NCI-H187 (cell line): ENCODE measurements around the gene NUP85.
"Not testable (repeated sequence)": the region's sequence is repeated elsewhere in the genome, so short reads cannot be mapped to it uniquely, and the experiment has no call there.

Experiments
- DNase-seq, 2 experiments: peaks; one replicate each; lab custom pipeline; 2025; lab: John Stamatoyannopoulos, UW

Gene NUP85, protein sequence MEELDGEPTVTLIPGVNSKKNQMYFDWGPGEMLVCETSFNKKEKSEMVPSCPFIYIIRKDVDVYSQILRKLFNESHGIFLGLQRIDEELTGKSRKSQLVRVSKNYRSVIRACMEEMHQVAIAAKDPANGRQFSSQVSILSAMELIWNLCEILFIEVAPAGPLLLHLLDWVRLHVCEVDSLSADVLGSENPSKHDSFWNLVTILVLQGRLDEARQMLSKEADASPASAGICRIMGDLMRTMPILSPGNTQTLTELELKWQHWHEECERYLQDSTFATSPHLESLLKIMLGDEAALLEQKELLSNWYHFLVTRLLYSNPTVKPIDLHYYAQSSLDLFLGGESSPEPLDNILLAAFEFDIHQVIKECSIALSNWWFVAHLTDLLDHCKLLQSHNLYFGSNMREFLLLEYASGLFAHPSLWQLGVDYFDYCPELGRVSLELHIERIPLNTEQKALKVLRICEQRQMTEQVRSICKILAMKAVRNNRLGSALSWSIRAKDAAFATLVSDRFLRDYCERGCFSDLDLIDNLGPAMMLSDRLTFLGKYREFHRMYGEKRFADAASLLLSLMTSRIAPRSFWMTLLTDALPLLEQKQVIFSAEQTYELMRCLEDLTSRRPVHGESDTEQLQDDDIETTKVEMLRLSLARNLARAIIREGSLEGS

DNA sequence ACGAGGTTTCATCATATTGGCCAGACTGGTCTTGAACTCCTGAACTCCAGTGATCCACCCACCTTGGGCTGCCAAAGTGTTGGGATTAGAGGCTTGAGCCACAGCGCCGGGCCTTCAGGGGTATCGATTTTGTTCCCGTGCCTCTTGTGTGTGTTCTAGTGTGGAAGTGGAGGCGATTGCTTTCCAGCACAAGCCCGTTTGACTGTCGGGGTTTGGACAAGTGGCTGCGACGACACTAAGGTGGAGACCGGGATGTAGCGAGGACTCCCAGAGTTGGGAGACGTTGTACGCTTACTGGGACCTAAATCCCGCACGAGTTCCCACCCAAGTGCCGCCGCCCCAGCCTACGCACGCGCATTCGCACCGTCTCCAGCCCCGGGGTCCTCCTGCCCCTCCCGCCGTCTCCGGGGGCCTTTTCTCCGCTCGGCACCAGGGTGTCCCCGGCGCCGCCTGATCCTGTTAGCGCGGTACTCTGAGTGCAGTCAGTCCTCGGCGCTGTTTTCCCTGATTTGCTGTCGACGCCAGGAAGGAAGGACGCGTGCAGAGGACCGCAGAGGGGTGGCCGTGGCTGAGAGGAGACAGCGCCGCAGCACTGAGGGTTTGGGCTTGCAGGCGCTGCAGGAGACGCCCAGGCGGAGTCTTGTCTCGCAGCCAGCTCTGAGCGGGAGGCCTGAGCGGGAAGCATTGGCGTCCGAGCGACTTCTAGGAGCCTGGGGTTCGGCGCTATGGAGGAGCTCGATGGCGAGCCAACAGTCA, at the start of gene NUP85:
NUP85 (plus strand) TSS at position 643 of the 756 bp plus-strand sequence; CDS start at position 726, 83 bp downstream.
- peak; percentile 87 to 93 for DNase-seq

DNA sequence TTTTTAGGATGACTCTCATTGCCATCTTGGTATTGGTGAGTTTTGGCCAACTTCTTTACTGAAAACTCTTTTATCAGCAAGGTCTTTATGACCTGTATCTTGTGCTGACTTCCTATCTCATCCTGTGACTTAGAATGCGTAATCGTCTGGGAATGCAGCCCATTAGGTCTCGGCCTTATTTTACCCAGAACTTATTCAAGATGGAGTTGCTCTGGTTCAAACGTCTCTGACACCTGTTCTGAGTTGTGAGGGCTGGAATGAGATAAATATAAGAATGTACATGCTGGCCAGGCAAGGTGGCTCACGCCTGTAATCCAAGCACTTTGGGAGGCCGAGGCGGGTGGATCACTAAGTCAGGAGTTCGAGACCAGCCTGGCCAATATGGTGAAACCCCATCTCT, 47.0 kb upstream of the NUP85 start:
- not testable (repeated sequence) for DNase-seq

DNA sequence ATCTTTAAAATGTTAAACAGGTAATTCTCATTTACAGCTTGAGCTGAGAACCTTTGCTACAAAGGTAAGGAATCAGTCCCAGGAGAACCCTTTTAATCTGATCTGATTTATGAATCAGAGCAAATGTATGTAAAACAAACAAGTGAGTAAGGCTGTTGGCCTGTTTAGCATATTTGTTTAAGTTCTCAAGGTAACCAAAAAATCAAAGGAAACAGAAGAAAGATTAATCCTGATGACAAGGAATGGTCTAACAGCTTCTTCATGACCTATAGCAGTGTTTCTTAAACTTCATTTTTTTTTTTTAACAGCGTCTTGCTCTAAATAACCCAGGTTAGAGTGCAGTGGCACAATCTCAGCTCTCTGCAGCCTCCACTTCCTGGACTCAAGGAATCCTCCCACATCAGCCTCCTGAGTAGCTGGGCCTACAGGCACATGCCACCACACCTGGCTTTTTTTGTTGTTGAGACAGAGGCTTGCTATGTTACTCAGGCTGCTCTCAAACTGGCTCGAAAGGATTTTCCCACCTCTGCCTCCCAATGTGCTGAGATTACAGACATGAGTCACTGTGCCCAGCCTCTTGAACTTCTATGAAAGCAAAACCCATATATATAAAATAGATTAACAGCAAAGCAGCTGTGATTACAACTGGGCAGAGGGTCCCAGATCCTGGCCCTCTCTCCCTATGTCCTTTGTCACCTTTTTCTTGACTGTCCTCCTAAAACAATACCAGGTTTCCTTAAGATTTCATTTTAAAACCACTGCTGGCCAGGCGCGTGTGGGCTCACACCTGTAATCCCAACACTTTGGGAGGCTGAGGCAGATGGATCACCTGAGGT, 46.1 kb upstream of the NUP85 start:
- DNase-seq, result no peak

DNA sequence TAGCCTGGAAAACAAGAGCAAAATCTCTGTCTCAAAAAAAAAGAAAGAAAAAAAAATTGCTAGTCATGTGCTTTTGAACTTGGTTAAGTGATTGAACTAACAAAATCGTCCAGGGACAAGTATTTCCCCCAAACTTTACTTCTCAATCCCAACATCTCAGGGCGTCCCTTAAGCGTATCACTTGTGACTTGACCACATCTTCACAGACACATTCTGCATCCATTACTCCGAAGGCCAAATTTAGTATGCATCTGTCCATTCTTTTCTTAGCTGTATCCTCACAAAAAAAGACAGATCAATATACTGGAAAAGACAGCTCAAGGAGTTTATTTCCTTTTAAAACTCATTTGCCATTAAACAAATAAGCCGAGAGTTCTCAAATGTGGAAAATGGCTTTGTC, 45.3 kb upstream of the NUP85 start:
- DNase-seq, result no peak

DNA sequence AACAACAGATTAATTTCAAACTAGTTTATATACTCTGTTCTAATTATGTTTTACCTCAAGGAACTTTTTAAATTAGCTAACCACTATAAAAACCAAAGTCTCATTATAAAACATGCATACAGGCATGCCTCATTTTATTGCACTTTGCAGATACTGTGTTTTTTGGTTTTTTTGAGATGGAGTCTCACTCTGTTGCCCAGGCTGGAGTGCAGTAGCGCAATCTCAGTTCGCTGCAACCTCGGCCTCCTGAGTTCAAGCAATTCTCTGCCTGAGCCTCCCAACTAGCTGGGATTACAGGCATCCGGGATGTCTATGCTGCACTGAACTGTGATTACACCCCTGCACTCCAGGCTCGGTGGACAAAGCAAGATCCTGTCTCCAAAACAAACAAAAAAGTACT, 42.4 kb upstream of the NUP85 start:
- no peak for DNase-seq

DNA sequence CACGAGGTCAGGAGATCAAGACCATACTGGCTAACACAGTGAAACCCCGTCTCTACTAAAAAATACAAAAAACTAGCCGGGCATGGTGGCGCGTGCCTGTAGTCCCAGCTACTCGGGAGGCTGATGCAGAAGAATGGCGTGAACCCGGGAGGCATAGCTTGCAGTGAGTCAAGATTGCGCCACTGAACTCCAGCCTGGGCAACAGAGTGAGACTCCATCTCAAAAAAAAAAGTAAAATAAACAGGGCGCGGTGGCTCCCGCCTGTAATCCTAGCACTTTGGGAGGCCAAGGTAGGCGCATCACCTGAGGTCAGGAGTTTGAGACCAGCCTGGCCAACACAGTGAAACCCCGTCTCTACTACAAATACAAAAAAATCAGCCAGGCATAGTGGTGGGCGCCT, 40.9 kb upstream of the NUP85 start:
- DNase-seq, result not testable (repeated sequence)

DNA sequence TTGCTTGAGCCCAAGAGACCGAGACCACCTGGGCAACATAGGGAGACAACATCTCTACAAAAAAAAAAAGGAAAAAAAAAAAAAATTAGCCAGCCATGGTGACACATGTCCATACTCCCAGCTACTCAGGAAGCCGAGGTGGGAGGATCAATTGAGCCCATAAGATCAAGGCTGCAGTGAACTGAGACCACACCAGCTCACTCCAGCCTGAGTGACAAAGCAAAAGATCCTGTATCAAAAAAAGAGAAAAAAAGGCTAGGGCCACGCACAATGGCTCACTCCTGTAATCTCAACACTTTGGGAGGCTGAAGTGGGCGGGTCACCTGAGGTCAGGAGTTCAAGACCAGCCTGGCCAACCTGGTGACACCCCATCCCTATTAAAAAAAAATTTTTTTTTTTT, 36.5 kb upstream of the NUP85 start:
- DNase-seq, result no peak

DNA sequence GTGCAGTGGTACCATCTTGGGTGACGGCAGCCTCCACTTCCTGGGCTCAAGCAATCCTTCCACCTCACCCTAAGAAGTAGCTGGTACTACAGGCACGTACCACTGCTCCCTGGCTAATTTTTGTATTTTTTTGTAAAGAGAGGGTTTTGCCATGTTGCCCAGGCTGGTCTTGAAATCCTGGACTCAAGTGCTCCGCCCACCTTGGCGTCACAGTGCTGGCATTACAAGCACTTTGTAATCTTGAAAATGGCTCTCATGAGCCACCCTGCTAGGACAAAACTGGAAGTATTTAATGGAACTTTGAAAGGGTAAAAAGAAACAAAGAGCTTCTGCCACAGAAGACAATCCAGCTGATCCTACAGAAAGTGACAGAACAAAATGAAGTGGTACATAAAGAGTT, 32.0 kb upstream of the NUP85 start:
- DNase-seq, result no peak

DNA sequence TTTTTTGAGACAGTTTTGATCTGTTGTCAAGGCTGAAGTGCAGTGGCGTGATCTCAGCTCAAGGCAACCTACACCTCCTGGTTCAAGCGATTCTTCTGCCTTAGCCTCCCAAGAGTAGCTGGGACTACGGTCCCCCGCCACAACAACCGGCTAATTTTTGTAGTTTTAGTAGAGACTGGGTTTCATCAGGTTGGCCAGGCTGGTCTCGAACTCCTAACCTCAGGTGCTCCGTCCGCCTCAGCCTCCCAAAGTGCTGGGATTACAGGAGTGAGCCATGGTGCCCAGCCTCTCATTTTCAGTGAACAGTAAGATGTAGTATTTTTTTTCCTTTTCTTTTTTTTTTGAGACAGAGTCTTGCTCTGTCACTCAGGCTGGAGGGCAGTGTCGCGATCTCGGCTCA, 30.5 kb upstream of the NUP85 start:
- no peak for DNase-seq

DNA sequence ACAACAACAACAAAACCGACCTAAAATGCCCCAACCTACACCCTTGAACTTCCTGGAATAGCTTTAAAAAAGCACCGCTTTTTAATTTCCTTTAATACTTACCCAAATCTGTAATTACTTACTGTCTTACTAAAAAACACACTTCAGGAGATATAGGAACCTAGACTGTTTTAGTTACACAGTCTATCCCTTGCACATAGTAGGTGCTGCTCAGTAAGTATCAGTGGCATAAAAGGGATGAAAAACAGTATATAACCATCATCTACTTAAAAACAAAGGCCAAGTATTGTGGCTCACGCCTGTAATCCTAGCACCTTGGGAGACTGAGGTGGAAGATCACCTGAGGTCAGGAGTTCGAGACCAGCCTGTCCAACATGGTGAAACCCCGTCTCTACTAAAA, 28.9 kb upstream of the NUP85 start:
- no peak for DNase-seq

DNA sequence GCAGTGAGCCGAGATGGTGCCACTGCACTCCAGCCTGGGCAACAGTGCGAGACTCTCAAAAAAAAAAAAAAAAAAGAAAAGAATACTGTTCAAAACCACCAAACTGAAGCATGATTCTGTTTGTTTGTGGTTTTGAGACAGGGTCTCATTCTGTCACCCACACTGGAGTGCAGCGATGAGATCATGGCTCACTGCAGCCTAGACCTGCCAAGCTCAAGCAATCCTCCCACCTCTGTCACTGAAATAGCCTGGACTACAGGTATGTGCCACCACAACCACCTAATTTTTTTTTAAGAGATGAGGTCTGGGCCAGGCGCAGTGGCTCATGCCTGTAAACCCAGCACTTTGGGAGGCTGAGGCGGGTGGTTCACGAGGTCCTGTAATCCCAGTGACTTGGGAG, 27.0 kb upstream of the NUP85 start:
- no peak for DNase-seq

DNA sequence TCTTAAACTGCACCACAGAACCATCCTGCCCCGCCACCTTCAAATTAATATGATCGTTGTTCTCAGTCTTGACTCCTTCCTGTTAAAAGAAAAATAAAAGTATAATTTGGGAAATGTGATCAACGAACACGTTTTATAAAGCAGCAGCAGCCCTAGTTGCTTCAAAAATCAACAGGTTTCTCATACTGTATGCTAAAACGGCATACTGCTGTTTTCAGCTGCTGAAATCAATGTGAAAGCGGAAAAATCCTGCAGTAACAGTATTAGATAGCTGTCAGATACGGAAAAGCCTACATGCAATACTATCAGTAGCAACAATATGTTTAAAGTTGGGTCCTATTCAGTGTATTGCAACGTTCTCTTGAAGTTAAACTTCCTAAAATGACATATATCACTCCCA, 24.4 kb upstream of the NUP85 start:
- DNase-seq, result no peak

DNA sequence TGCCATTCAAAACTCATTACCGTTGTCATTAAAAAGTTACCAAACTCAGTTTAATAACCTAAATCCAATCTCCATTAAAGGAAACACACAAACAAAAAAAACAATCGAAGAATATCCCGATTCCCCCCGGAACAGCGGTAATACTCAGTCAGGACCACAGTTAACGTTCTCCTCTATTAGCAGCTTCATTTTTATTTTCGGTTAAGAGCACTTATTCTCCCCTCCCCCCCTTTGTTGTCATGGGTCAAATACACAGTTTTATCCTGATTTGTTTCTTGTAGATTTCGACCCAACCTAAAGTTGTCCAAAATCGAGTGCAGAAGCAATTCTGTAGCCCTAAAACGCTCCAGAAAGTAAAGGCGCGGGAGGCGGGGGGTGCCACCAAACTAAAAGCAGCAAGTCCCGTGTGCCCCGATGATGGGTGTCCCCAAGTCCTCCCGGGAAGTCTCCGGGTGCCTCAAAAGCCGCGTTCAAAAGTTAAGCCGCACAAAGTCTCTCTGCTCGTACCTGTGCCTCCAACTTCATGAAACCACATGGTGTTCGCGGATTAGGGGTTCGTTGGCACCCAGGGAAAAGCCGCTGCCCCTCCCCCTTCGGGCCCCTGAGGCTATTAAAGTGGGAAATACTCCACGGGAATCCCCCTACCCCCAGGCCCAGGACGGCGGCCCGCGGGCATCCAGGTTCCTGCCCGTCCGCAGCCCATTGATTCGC, 23.7 kb upstream of the NUP85 start:
- no peak for DNase-seq

DNA sequence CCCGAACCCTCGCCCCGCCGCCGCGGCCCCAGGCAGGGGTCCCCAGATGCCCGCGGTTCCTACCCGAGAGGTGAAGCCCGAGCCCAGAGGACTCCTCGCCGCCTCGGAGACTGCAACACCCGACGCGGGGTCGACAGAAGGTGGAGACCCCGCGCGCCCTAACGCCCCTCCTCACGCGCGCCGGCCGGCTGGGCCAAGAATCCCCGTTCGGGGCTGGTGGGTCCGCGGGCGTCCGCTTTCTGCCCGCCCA, 23.2 kb upstream of the NUP85 start:
- no peak for DNase-seq

DNA sequence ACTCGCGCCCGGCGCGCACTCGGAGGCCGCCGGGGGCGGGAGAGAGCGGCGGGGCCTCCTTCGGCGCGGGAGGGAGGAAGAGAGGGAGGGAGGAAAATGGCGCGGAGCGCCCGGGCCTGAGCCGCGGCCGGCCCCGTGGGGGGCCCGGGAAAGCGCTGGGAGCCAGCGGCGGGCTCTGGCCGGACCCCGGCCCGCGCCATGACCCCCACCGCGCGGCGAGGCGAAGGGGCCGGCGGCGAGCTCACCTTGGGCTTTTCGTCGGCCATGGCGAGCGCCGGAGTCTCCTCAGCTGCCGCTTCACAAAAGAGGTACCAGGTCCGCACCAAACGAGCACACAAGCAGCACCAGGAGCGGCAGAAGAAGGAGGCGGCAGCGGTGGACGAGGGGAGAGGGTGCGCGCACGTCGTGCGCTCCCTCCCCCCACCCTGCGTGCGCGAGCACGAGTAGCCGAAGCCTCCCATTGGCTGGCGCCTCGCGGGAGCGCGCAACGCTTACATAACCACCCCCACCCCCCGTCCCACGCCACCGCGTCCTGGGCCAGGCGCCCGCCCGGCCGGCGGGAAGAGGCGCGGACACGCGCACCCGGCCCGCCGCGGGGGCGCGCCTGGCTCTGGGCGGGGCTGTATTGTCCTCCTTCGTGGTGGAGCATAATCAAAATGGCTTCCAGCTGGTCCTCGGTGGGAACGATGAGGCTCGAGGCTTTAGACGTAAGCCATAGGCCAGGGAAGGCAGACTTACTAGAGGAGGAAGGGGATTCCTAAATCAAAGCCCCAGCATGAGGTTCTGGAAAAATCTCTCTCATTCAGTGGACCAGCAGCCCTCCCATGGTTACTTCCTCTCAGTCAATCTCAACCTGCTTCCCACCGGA, 22.7 kb upstream of the NUP85 start, which contains the start of gene SUMO2:
SUMO2 (minus strand) TSS at position 391 of the 868 bp plus-strand sequence; CDS start at position 266, 125 bp downstream.
- peak; percentile 92 for DNase-seq

DNA sequence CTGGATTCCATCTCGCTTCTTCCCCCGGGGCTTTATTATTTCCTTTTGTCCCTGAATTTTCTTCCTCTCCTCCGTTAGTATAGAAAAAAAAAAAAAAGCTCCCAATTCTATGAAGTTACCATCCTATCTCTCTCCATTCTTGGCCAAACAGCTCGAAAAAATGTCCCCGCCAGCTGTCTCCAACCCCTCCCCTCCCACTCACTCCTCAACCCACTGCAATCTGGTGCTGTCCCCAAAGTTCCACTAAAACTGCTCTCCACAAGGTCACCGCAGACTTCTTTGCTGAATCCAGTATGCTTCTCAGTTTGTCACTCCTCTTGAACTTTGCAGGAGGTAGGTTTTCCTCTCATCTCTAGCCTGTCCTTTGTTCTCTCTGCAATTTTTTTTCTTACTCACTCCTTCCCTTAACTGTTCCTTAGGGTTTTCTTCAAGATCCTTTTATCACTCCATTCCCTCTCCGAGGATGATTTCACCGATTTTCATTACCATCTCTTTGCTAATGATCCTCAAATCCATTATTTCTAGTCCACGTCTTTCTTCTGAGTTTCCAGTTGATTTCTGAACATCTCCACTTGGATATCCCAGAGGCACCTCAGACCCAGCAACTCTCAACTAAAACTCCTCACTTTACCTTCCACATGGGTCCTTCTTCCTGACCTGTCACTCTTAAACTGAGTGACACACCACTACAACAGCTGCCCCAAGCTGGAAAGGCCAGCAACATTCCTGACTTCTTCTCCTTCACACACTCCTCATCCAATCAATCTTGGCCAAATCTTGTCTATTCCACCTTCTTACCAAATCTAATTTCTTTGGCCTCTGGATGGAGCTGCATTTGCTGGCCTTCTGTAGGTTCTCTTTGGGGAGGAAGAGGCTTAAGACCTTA, 21.2 kb upstream of the NUP85 start:
- no peak for DNase-seq

DNA sequence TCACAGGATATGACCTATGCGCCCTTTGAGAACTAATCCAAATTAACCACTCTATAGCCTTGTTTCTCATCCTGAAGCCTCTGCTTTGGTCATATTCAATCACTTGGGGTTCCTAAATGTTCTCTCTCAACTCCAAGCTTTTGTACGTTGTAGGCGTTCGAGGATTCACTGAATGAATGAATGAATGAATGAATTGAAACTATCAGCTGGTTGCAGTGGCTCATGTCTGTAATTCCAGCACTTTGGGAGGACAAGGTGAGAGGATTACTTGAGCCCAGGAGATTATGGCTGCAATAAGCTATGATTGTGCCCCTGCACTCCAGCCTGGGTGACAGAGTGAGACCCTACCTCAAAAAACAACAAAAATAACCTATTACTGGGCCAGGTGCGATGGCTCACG, 16.9 kb upstream of the NUP85 start:
- no peak for DNase-seq

DNA sequence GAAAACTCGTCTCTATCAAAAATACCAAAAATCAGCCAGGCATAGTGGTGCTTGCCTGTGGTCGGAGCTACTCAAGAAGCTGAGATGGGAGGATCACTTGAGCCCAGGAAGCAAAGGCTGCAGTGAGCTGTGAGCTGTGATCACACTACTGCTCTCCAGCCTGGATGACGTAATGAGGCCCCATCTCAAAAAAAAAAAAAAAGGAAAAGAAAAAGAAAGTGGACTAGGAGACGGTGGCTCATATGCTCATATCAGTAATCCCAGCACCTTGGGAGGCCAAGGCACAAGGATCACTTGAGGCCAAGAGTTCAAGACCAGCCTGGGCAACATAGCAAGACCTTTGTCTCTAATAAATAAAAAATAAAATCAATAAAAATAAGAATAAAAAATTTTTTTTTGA, 13.9 kb upstream of the NUP85 start:
- no peak for DNase-seq

DNA sequence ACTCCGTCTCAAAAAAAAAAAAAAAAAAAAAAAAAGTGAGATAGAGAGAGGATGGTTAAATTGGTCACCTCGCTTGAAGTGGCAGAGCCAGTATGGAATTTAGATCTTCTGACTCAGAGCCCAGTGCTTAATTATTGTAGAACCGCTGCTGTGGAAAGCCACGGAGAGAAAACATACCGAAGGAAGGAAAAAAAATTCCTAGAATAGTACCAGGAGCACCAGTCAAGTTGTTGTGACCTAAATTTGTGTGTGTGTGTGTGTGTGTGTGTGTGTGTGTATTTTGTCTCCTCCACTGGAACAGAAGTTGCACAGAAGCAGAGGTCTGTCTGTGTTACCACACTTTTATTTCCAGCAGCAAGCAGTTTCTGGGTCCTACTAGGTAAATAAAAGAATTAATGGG, 10.6 kb upstream of the NUP85 start:
- no peak for DNase-seq
